ENCODE measurements around the gene ACTR5. TPM values are rescaled to one million over a fixed set of nuclear protein-coding genes. Genes with fewer than 3 reads are reported as not detected.
"Not testable (repeated sequence)": the region's sequence is repeated elsewhere in the genome, so short reads cannot be mapped to it uniquely, and the experiment has no call there.

Gene ACTR5
- total RNA-seq, 2 experiments from 2014 or later = 9.4 to 9.9 TPM

DNA sequence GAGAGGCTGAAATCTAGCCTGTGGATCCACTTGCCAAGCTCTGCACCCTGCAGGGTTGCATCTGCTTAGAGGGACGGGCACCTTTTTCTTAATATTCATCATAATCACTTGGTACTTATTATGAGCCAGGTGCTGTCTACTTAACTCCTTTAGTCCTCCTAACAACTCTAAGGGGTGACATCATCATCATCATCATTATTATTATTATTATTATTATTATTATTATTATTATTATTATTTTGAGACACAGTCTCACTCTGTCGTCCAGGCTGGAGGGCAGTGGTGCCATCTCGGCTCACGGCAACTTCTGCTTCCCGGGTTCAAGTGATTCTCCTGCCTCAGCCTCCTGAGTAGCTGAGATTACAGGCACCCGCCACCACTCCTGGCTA lies 65.3 kb downstream of the ACTR5 start:
- H3K27me3 Mint-ChIP-seq, DNase-seq, CTCF ChIA-PET, H3K4me3 Mint-ChIP-seq, H3K9me3 Mint-ChIP-seq, POLR2A ChIA-PET, H3K27ac Mint-ChIP-seq: not testable (repeated sequence)
- Mint-ChIP-seq H3K4me1 (peaks cover 79% of the 10 kb centered on the region), H3K36me3 (ENCODE audit: low read depth) (peaks cover 71% of the 10 kb centered on the region)

GRCh38 chr20:38815446-38815845 lies 67.2 kb downstream of the ACTR5 start:
- Mint-ChIP-seq H3K9me3 (no peaks in the 10 kb centered on the region), H3K36me3 (ENCODE audit: low read depth) (peaks cover 65% of the 10 kb centered on the region), H3K4me3 (no peak overlapping the region), H3K27me3 (no peaks in the 10 kb centered on the region), H3K27ac (no peak overlapping the region), H3K4me1 (peaks cover 70% of the 10 kb centered on the region)
- CTCF ChIA-PET = interaction anchor here (0.8 to 2.2 kb wide), 2 partner anchors 8 to 78 kb away, joined by 3 to 6 read pairs; no protein-coding TSS in a partner anchor
- no peak for DNase-seq
- POLR2A ChIA-PET = interaction anchor here (1.0 to 2.1 kb wide), 4 partner anchors 8 to 60 kb away, joined by 3 to 11 read pairs (median 4); partner anchors contain the start of gene PPP1R16B

DNA sequence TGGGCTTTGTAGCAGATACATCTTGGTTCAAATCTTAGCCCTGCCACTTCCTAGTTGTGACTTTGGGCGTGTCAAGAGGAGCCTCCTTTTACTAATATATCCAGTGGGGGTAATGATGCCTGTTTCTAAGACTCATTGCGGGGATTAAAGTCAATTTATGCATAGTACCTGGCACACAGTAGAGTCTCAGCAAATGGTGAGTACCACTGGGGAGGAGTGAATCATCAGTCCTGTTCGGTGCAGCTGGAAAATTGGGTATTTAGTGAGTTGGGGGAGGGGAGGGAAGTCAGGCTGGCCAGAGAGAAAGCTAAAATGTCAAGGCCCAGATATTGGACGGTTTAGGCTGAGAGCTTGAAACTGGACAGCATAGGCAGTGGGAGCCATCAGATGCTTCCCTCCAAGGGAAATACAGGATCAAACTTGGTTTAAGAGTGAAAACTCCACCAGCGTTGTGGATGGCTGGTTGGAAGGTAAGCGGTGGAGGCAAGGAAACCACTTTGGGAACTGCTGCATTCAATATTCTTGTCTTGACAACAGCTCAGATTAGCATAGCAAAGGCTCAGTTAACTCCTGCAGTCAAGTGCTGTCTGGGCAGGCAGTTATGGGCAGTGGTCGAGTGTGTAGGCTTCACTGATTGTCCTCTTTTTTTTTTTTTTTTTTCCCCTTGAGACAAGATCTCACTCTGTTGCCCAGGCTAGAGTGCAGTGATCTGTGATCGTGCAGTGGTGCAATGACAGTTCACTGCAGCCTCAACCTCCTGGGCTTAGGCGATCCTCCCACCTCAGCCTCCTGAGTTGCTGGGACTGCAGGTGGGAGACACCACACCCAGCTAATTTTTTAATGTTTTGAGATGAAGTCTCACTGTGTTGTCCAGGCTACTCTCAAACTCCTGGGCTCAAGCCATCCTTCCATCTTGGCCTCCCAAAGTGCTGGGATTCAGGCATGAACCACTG lies 70.1 kb downstream of the ACTR5 start:
- H3K27me3 Mint-ChIP-seq = no peaks in the 10 kb centered on the region
- no peak for DNase-seq
- H3K4me1 Mint-ChIP-seq = peaks cover 66% of the 10 kb centered on the region
- H3K9me3 Mint-ChIP-seq = no peaks in the 10 kb centered on the region
- no peak overlapping the region for H3K4me3 Mint-ChIP-seq
- POLR2A ChIA-PET = interaction anchor here (0.7 to 2.0 kb wide), 3 partner anchors 11 to 13 kb away, joined by 3 to 8 read pairs (median 7); partner anchors contain the start of gene PPP1R16B
- peaks cover 64% of the 10 kb centered on the region for H3K36me3 Mint-ChIP-seq (ENCODE audit: low read depth)
- H3K27ac Mint-ChIP-seq = peak overlapping the region; percentile 45
- CTCF ChIA-PET = interaction anchor here (1.2 kb wide), 1 partner anchor 75 kb away, joined by 3 read pairs; no protein-coding TSS in a partner anchor

Other genes with a start within 250 kb of the ACTR5 start
- not detected for gene ADIG, start 167.3 kb upstream of the ACTR5 start, total RNA-seq
- not detected for gene ARHGAP40, start 146.7 kb upstream of the ACTR5 start, total RNA-seq
- gene SLC32A1, start 24.0 kb upstream of the ACTR5 start, total RNA-seq = not detected
- gene PPP1R16B, start 57.2 kb downstream of the ACTR5 start, total RNA-seq = 100 to 1,000 TPM; 113 to 119 TPM
- gene FAM83D, start 178.0 kb downstream of the ACTR5 start, total RNA-seq = 10 to 100 TPM; 18.9 to 19.9 TPM
- gene DHX35, start 213.9 kb downstream of the ACTR5 start, total RNA-seq = 1 to 10 TPM; 7.1 to 7.2 TPM